Esophagus squamous epithelium (tissue), 5 donors: Measurements from ENCODE around the gene WSCD2. TPM values are rescaled to one million over a fixed set of nuclear protein-coding genes. Genes with fewer than 3 reads are reported as not detected.

ENCODE experiments used
- DNase-seq: peaks from one replicate; lab custom pipeline; 2025; lab: John Stamatoyannopoulos, UW
- H3K27ac ChIP-seq, 4 donors: fragments of 200-600 bp; sonication (generic); one replicate each; pipeline ENCODE4 v1.5.1; 2016 to 2019; ENCODE audit warnings: mild to moderate bottlenecking in 1 of 4
- H3K27me3 ChIP-seq, 4 donors: fragments of 200-600 bp; sonication (generic); 1 replicate in 3 of 4; 2 replicates in 1 of 4; pipeline versions ENCODE4 v1.5.1 to v1.6.0; 2017 to 2021; ENCODE audit warnings: antibody characterized with exemption in 1 of 4
- H3K36me3 ChIP-seq, 3 donors: fragments of 200-600 bp; sonication (generic); one replicate each; pipeline ENCODE4 v1.5.1; 2016 to 2019
- H3K4me1 ChIP-seq, 3 donors: fragments of 200-600 bp; sonication (generic); one replicate each; pipeline ENCODE4 v1.5.1; 2017 to 2019
- H3K4me3 ChIP-seq, 4 donors: fragments of 200-600 bp; sonication (generic); 1 replicate in 3 of 4; 2 replicates in 1 of 4; pipeline ENCODE4 v1.5.1; 2016 to 2019; ENCODE audit warnings: mild to moderate bottlenecking in 2 of 4, moderate library complexity in 1 of 4
- H3K9me3 ChIP-seq, 3 donors: fragments of 200-600 bp; sonication (generic); one replicate each; pipeline ENCODE4 v1.5.1; 2016 to 2019
- POLR2A ChIP-seq, 4 donors: fragments of 450-650 bp; IDR thresholded peaks; one replicate each; pipeline ENCODE4 v1.6.1; 2017; ENCODE audit warnings: antibody characterized with exemption in 4 of 4, mild to moderate bottlenecking in 4 of 4, moderate library complexity in 3 of 4
- WGBS, 2 donors: methylation state at CpG; one replicate each; pipeline ENCODE4 v1.1.5; 2018; 5-methylcytosine and 5-hydroxymethylcytosine counted together
- intact Hi-C: fragments of 100-400 bp; cut with DNase I; formaldehyde crosslinking; loops from one replicate; pipeline ENCODE4 v1.15.0; 2022
- total RNA-seq, 4 donors: library from RNA; depleted of rRNA; stranded (reverse); fragments of >200 nt; gene quantifications; one replicate each; pipeline ENCODE4 v1.1.0, GENCODE V29; 2016
- TF ChIP-seq, protein P1 (sequence below), 6 experiments: fragments of 450-650 bp in 4 of 6; fragments of 200-600 bp in 2 of 6; sonication (generic) in 2 of 6; IDR thresholded peaks; one replicate each; pipeline ENCODE4 v1.5.1; 2016 to 2019; ENCODE audit warnings: antibody characterized with exemption in 6 of 6, mild to moderate bottlenecking in 4 of 6, moderate library complexity in 4 of 6
- donor health status: DM: yes; HTN: yes; CAD: no.

The WSCD2 gene
- total RNA-seq, 4 donors from 2014 or later: 0.62 to 3.6 (median 3.3) TPM; not detected in 1

DNA sequence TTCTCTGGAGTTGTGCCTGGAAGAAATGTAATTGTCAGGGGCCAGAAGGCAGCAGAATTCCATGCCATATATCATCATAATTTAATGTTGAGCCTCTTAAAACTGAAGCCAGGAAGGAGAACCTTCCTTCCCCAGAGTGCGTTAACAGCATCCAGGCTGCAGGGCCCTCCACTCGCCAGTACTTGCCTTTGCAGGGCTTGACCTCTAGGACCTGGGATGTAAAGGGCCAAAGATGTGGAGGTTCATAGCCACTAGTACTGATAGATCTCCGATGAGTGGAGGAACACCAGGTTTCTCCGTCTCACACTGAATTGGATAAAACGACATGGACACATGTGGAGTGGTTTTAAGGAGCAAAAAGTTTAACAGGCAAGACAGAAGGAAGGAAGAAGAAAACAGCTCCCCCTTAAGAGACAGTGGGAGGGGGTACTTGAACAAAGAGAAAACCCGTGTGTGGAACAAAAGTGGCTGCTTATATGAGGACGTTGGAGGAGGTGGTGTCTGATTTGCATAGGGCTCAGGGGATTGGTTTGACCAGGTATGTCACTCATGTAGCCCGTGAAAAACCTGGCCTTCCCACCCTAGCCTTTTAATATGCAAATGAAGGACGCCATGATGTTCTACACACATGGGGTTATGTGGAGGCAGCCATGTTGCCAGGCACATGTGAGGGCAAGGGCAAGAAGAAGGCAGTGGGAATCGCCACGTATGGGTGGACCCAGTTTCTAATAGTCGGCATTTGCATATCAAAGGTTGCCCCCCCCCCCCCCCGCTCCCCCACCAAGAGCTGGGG, 38.8 kb upstream of the WSCD2 start:
- Histone ChIP-seq H3K27me3 (peaks cover 0 to 25% (median 0%) of the 10 kb centered on the region in 4 donors), H3K4me1 (no peaks in the 10 kb centered on the region), H3K4me3 (no peak overlapping the region), H3K27ac (no peak overlapping the region), H3K9me3 (peaks cover 0 to 6% (median 0%) of the 10 kb centered on the region in 3 donors), H3K36me3 (no peaks in the 10 kb centered on the region)
- intact Hi-C loops: loop anchor here (10.0 kb wide), 1 partner anchor 104 kb away; no protein-coding TSS in a partner anchor
- no peak for TF ChIP-seq POLR2A (IDR thresholded peaks at IDR 0.05)
- TF ChIP-seq, protein P1, sequence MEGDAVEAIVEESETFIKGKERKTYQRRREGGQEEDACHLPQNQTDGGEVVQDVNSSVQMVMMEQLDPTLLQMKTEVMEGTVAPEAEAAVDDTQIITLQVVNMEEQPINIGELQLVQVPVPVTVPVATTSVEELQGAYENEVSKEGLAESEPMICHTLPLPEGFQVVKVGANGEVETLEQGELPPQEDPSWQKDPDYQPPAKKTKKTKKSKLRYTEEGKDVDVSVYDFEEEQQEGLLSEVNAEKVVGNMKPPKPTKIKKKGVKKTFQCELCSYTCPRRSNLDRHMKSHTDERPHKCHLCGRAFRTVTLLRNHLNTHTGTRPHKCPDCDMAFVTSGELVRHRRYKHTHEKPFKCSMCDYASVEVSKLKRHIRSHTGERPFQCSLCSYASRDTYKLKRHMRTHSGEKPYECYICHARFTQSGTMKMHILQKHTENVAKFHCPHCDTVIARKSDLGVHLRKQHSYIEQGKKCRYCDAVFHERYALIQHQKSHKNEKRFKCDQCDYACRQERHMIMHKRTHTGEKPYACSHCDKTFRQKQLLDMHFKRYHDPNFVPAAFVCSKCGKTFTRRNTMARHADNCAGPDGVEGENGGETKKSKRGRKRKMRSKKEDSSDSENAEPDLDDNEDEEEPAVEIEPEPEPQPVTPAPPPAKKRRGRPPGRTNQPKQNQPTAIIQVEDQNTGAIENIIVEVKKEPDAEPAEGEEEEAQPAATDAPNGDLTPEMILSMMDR (IDR thresholded peaks at IDR 0.05): no peak
- DNase-seq: no peak
- WGBS, 2 donors: 52 to 68% methylated on average over 10 to 13 of the region's 13 CpGs

DNA sequence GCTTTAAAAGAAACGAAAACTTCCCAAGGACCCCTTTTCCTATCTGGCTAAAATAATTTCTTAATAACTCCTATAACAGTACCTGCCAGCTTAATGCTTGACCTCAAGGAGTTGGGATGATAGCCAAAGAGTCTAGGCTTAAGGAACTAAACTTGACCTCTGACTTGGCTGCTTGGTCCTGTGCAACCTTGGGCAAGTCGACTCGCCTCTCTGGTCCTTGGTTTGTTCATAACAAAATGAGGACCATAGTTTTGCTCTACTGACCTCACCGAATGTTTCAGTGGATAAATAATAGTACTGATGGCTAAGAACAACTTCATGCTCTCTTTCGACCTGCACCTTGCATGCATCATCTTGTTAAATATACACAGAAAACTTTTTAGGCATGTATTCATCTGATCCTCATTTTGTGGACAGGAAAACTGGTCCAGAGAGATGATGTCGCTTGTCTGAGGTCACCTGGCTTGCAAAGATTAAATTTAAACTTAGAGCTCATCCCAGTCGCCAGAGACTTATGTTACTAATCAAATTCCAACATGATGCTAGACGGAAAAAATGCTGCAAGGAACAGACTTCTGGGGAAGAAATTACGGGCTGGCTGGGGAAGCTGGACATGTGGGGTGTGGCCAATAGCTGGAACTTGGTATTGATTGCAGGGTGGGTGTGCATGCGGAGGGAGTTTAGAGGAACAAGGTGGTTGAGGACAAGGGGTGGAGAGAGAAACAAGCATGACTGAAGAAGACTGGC, 38.0 kb upstream of the WSCD2 start:
- no peaks in the 10 kb centered on the region for H3K4me1 ChIP-seq
- H3K27ac ChIP-seq: no peak overlapping the region
- H3K9me3 ChIP-seq: peaks cover 0 to 6% (median 0%) of the 10 kb centered on the region in 3 donors
- no peak overlapping the region for H3K4me3 ChIP-seq
- no peaks in the 10 kb centered on the region for H3K36me3 ChIP-seq
- intact Hi-C loops: loop anchor here (10.0 kb wide), 1 partner anchor 104 kb away; no protein-coding TSS in a partner anchor
- TF ChIP-seq, protein P1 (IDR thresholded peaks at IDR 0.05): no peak
- no peak for TF ChIP-seq POLR2A (IDR thresholded peaks at IDR 0.05)
- no peak for DNase-seq
- 53 to 59% methylated on average over 10 of the region's 10 CpGs for WGBS, 2 donors
- H3K27me3 ChIP-seq: peaks cover 0 to 29% (median 0%) of the 10 kb centered on the region in 4 donors

DNA sequence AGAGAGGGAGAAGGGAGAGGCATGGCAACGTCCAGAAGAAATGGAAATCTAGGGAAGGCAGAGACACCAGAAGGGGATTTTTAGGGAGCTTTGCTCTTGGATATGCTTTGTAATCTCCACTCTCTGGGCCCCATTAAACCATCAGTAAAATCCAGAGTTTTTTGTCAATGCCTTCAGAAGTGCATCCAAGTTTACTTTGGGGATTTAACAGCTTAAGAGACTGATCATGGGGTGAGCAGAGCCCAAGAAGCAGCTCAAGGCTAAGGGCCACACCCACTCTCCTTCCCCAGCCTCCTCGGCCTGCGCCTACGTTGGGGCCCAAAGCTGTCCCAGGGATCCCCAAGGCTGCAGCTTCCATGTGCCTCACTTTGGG, 37.4 kb upstream of the WSCD2 start:
- WGBS, 2 donors: 29 to 31% methylated on average over 4 of the region's 4 CpGs
- intact Hi-C loops: loop anchor here (10.0 kb wide), 1 partner anchor 103 kb away; no protein-coding TSS in a partner anchor
- H3K27me3 ChIP-seq: peaks cover 0 to 30% (median 0%) of the 10 kb centered on the region in 4 donors
- no peaks in the 10 kb centered on the region for H3K4me1 ChIP-seq
- H3K4me3 ChIP-seq: no peak overlapping the region
- H3K36me3 ChIP-seq: no peaks in the 10 kb centered on the region
- TF ChIP-seq, protein P1 (IDR thresholded peaks at IDR 0.05): no peak
- no peak for TF ChIP-seq POLR2A (IDR thresholded peaks at IDR 0.05)
- H3K9me3 ChIP-seq: peaks cover 0 to 6% (median 0%) of the 10 kb centered on the region in 3 donors
- no peak overlapping the region for H3K27ac ChIP-seq
- DNase-seq: no peak

DNA sequence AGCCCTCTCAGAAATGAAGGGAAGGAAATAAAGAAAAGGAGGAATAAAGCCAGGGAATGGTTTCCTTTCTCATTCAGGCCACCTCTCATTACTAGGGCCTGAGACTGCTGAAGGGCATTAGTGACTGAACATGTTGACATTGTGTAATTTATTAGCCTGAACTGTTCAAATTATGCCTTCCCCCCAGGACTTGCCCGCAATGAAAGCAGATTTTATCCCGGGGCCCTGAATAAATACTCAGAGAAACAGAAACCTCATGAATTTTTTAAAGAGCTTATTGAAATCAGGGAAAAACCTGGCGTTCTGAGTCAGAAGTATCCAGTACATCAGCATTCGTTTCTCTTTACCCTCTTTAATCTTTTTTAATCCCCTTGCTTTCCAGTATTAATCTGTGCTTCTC, 35.9 kb upstream of the WSCD2 start:
- intact Hi-C loops: loop anchor here (10.0 kb wide), 1 partner anchor 102 kb away; no protein-coding TSS in a partner anchor
- whole genome bisulfite sequencing, 2 donors: 19 to 26% methylated on average over 4 of the region's 4 CpGs
- no peak overlapping the region for H3K4me3 ChIP-seq
- no peaks in the 10 kb centered on the region for H3K36me3 ChIP-seq
- H3K4me1 ChIP-seq: peaks cover 0 to 5% (median 0%) of the 10 kb centered on the region in 3 donors
- H3K27me3 ChIP-seq: peaks cover 0 to 30% (median 0%) of the 10 kb centered on the region in 4 donors
- TF ChIP-seq, protein P1 (IDR thresholded peaks at IDR 0.05): no peak
- TF ChIP-seq POLR2A (IDR thresholded peaks at IDR 0.05): no peak
- no peaks in the 10 kb centered on the region for H3K9me3 ChIP-seq
- no peak overlapping the region for H3K27ac ChIP-seq
- DNase-seq: no peak
